Large intestine (tissue), 3 donors: ENCODE measurements around the gene MASP1. TPM values are rescaled to one million over a fixed set of nuclear protein-coding genes. Genes with fewer than 3 reads are reported as not detected.

Source experiments
- DNase-seq, 2 donors: peaks; one replicate each; pipeline versions ENCODE4 v3.0.0 to v3.0.0-alpha.2; 2013
- H3K27ac ChIP-seq: one replicate; pipeline ENCODE4 v1.5.1; 2013; ENCODE audit warnings: low read length
- H3K27me3 ChIP-seq: 2 replicates; pipeline ENCODE4 v1.6.1; 2013; ENCODE audit warnings: low read length; ENCODE audit not compliant: control insufficient read depth, insufficient read depth
- H3K36me3 ChIP-seq: 2 replicates; pipeline ENCODE4 v1.6.1; 2013; ENCODE audit warnings: low read length; ENCODE audit not compliant: control insufficient read depth, insufficient read depth
- H3K4me1 ChIP-seq: one replicate; pipeline ENCODE4 v1.6.1; 2013; ENCODE audit warnings: low read length; ENCODE audit not compliant: control insufficient read depth, insufficient read depth
- H3K4me3 ChIP-seq: one replicate; pipeline ENCODE4 v1.5.1; 2013; ENCODE audit warnings: low read length
- H3K9me3 ChIP-seq: one replicate; pipeline ENCODE4 v1.6.1; 2013; ENCODE audit warnings: mild to moderate bottlenecking, low read depth, low read length, moderate library complexity; ENCODE audit not compliant: control insufficient read depth
- WGBS: methylation state at CpG from one replicate; pipeline ENCODE4 v1.1.5; 2013; ENCODE audit warnings: low lambda C conversion rate; ENCODE audit not compliant: insufficient coverage; 5-methylcytosine and 5-hydroxymethylcytosine counted together
- polyA plus RNA-seq: library from polyadenylated mRNA; unstranded; fragments of 120-200 nt; gene quantifications from one replicate; pipeline ENCODE4 v1.2.1, GENCODE V29; 2013

MASP1 gene
- polyA plus RNA-seq, 1 donor = 56.6 TPM

DNA sequence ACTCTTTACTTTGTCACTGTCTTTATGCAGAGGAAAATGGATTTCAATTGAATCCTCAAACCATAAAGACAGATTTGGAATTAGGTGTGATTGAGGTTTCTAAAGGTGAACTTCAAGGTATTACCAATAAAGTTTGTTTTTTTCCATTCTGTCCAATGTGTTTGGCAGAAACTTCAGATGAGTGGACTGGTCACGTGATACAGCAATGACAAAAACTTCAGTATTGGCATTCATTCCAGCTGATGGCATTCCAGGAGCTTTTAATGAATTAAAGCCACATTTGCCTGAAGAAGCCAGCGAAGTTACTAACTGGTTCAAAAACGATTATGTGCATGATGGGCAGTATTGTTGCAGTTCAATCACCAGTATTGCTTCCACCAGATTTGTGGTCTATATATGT is 4.5 kb upstream of the MASP1 start:
- H3K4me3 ChIP-seq = no peak overlapping the region
- no peaks in the 10 kb centered on the region for H3K9me3 ChIP-seq
- no peaks in the 10 kb centered on the region for H3K27me3 ChIP-seq
- H3K4me1 ChIP-seq = peaks cover 30% of the 10 kb centered on the region
- no CpG with 5 or more reads among the region's 3 CpGs for WGBS
- peak overlapping the region; percentile 80 for H3K27ac ChIP-seq
- DNase-seq = no peak
- H3K36me3 ChIP-seq = no peaks in the 10 kb centered on the region

- H3K4me3 ChIP-seq = no peak overlapping the region
- peak overlapping the region; percentile 80 for H3K27ac ChIP-seq
- no CpG with 5 or more reads among the region's 6 CpGs for WGBS
- no peaks in the 10 kb centered on the region for H3K36me3 ChIP-seq
- no peaks in the 10 kb centered on the region for H3K9me3 ChIP-seq
- H3K27me3 ChIP-seq = no peaks in the 10 kb centered on the region
- peaks cover 30% of the 10 kb centered on the region for H3K4me1 ChIP-seq
- peak; percentile 82 to 87 for DNase-seq
Observed at GRCh38 chr3:187295316-187296034, 3.9 kb upstream of the MASP1 start.

DNA sequence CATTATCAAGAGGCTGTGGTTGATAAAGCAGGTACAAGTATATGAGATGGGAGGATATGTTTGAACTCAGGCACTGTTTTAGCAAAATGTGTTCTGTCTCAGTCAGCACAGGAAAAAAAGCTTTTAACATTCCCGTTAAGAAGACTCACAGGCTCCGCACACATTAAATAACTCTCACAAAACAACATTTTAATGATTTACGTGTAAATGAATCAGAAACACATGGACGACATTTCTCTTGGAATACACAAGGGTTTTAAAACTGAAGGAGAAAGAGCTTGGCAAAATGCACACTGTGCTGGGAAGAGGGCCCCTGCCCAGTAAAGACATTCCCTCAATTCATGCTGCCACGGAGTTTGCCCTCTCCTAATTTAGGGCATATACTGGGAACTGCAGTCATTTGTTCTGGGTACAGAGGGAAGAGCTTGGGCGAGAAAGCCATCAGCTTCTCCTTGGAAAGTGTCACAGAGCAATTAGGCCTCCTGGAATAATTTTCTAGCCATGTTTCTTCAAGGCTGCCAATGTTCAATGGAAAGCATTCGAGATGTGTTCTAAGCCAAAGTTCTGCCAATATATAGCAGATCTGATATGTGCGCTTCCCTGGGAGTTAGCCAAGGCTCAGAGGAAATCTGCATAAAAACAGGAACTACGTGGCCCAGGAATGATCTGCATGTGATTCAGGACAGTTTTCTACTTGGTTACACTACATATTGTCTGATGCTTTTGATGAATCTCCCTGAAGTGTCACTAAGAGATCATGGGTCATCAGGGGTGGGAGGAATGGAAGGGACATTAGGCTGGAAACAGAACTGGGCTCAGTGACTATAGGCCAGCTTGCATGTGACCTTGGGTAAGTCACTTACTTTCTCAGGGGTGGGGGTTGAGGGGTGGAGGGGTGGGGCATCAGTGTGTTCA is 2.2 kb upstream of the MASP1 start:
- WGBS = 93% methylated on average over 2 of the region's 9 CpGs
- Histone ChIP-seq H3K4me3 (no peak overlapping the region), H3K27me3 (no peaks in the 10 kb centered on the region), H3K27ac (peak overlapping the region; percentile 67), H3K4me1 (peaks cover 31% of the 10 kb centered on the region), H3K36me3 (no peaks in the 10 kb centered on the region), H3K9me3 (no peaks in the 10 kb centered on the region)
- peak in 1 of 2 donors; percentile 11 for DNase-seq

DNA sequence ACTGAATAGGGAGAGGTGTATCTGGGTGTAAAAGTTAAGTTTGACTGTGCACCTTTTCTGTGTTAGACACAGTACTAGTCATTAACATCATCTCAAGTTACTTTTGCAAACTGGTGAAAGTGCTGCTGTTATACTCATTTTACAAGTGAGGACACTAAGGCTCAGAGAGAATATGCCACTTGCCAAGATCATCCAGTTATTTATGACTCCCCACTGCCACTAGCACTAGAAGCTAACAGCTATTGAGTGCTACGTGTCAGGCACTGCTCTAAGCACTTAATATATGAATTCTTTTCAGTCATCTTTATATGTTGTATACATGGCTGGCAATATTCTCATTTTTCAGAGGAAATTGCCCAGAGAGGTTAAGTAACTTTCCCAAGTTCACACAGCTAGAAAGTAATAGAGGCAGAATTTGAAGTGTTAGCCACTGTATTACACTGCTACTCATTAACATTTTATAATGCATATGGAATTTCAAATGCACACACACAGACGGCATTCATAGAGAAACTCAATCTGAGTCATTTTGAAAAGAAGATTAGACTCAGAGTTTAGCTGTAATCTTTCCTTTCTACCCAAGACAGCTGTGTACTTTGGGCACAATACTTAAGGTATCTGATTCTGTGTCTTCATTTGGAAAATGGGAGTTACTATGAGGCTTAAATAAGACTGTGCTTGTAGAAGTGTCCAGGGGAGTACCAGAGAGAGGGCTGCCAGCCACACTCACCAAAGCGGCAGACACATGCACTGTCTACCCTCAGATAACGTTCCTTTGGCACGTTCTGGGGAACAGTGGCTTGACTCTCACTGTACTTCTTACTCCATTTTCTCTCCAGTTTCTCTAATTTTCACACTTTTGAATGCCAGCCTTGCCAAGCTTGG is 1.3 kb upstream of the MASP1 start:
- Histone ChIP-seq H3K27ac (peak overlapping the region; percentile 67), H3K4me3 (no peak overlapping the region), H3K9me3 (no peaks in the 10 kb centered on the region), H3K4me1 (peaks cover 31% of the 10 kb centered on the region), H3K36me3 (no peaks in the 10 kb centered on the region), H3K27me3 (no peaks in the 10 kb centered on the region)
- peak in 1 of 2 donors; percentile 27 for DNase-seq
- WGBS = 50% methylated on average over 1 of the region's 5 CpGs

- Histone ChIP-seq H3K9me3 (no peaks in the 10 kb centered on the region), H3K27me3 (no peaks in the 10 kb centered on the region), H3K27ac (peak overlapping the region; percentile 67), H3K4me3 (no peak overlapping the region), H3K4me1 (peaks cover 34% of the 10 kb centered on the region), H3K36me3 (no peaks in the 10 kb centered on the region)
- WGBS = 80% methylated on average over 1 of the region's 9 CpGs
- peak; percentile 50 to 87 for DNase-seq
Observed at GRCh38 chr3:187292181-187292580, 644 bp upstream of the MASP1 start.

DNA sequence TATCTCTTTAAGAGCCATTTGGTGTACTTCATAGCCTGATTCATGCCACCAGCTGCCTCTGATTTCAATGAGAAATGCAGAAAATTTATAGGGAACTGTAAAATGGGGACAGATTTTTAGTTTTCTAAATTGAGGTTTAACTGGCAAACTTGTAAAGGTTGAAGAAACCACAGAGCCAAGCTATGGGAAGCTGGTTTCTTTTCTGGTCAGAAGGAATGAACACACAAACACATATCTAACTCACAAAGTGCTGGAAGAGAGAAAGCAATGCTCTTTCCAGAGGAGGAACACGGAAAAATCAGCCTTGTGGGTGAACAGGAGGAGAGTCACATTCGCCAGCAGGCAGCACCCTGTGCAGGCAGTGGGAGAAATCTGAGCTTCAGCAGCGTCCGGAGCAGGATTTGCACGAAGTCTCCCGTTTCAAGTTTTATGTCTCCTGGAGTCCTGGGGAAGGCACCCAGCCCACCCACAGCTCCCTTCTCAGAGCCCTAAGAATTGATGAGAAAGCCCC is 481 bp downstream of the MASP1 start:
- no peaks in the 10 kb centered on the region for H3K9me3 ChIP-seq
- no peak for DNase-seq
- peaks cover 35% of the 10 kb centered on the region for H3K4me1 ChIP-seq
- H3K4me3 ChIP-seq = peak overlapping the region; percentile 44
- no peaks in the 10 kb centered on the region for H3K36me3 ChIP-seq
- no CpG with 5 or more reads among the region's 6 CpGs for WGBS
- peak overlapping the region; percentile 67 for H3K27ac ChIP-seq
- H3K27me3 ChIP-seq = no peaks in the 10 kb centered on the region

GRCh38 chr3:187290503-187290902 is 1.0 kb downstream of the MASP1 start:
- H3K9me3 ChIP-seq = no peaks in the 10 kb centered on the region
- peaks cover 31% of the 10 kb centered on the region for H3K4me1 ChIP-seq
- H3K36me3 ChIP-seq = peaks cover 3% of the 10 kb centered on the region
- H3K27me3 ChIP-seq = no peaks in the 10 kb centered on the region
- H3K4me3 ChIP-seq = peak overlapping the region; percentile 44
- H3K27ac ChIP-seq = peak overlapping the region; percentile 67
- no CpG with 5 or more reads among the region's 1 CpG for WGBS
- DNase-seq = peak in 1 of 2 donors; percentile 67

- DNase-seq = no peak
- Histone ChIP-seq H3K36me3 (peaks cover 12% of the 10 kb centered on the region), H3K27me3 (no peaks in the 10 kb centered on the region), H3K4me1 (peaks cover 23% of the 10 kb centered on the region), H3K27ac (no peak overlapping the region), H3K4me3 (peak overlapping the region; percentile 44), H3K9me3 (no peaks in the 10 kb centered on the region)
- 87% methylated on average over 3 of the region's 14 CpGs for WGBS
Observed at GRCh38 chr3:187288855-187289605, 2.5 kb downstream of the MASP1 start.

DNA sequence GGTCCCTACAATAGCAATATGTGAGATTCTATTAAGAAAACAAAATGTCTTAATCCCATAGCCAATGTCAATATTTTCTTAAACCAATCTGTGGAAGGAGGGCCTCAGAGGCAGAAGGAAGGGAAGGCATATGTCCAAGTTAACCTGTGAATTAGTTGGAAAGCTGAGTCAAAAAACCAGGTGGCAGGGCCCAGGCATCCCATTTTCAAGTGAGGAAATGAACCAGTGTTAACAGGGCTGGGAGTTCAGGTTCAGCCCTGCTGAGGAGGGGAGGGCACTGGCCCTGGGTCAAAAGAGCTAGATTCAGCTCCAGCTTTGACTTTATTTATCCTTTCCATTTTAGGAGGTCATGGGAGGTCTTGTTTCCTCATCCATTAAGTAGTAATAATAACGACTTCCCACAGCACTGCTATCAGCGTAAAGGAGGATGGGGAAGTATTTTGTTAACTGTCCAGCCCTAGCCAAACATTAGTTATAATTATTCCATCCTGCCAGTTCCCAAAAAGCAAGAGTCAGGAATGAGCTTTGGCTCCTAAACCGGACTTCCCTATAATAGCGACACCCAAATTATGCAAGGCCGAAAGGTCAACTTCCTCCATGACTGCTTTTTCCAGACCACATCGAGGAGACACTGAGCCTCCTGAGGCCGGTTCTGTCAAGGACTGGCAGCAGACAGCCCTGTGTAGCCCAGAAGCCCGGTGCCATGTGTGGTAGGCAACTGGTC is 3.2 kb downstream of the MASP1 start:
- no peaks in the 10 kb centered on the region for H3K27me3 ChIP-seq
- peaks cover 12% of the 10 kb centered on the region for H3K36me3 ChIP-seq
- no peak overlapping the region for H3K4me3 ChIP-seq
- H3K4me1 ChIP-seq = peaks cover 18% of the 10 kb centered on the region
- DNase-seq = peak in 1 of 2 donors; percentile 8
- H3K27ac ChIP-seq = no peak overlapping the region
- no peaks in the 10 kb centered on the region for H3K9me3 ChIP-seq
- WGBS = no CpG with 5 or more reads among the region's 8 CpGs
